B cell (primary cell): ENCODE measurements around the gene NUMB. TPM values are rescaled to one million over a fixed set of nuclear protein-coding genes. Genes with fewer than 3 reads are reported as not detected.

Experiments
- ATAC-seq: fragments of 200-7000 bp; cut with Tn5 transposase; one replicate; pipeline ENCODE4 v1.10.0; 2021; ENCODE audit warnings: low read depth, mild to moderate bottlenecking, moderate number of reproducible peaks, moderate library complexity
- CTCF ChIA-PET: fragments of 350-600 bp; sonication (Branson Sonifier 250); formaldehyde crosslinking; loops from one replicate; lab custom pipeline; 2021; ENCODE audit warnings: antibody characterized with exemption, inconsistent platforms; lab: Charles Lee
- POLR2A ChIA-PET: fragments of 350-600 bp; sonication (Branson Sonifier 250); formaldehyde crosslinking; loops from one replicate; lab custom pipeline; 2021; ENCODE audit warnings: antibody characterized with exemption; lab: Charles Lee
- DNase-seq: peaks from one replicate; pipeline ENCODE4 v3.0.0; 2013
- H2AFZ ChIP-seq: 2 replicates; pipeline ENCODE4 v1.6.1; 2012; ENCODE audit warnings: mild to moderate bottlenecking, low read depth, low read length; ENCODE audit not compliant: insufficient read depth, poor library complexity, severe bottlenecking
- H3K27ac ChIP-seq, 2 donors: 1 replicate in 1 of 2; 2 replicates in 1 of 2; pipeline ENCODE4 v1.5.1; 2012 to 2013; ENCODE audit warnings: low read length in 2 of 2, mild to moderate bottlenecking in 2 of 2, moderate library complexity in 1 of 2
- H3K27me3 ChIP-seq, 4 experiments: fragments of 200-600 bp in 1 of 4; sonication (generic) in 1 of 4; replicated peaks in 1 of 4; 1 replicate in 2 of 4; 2 replicates in 2 of 4; pipeline versions ENCODE4 v1.6.1 to v1.7.0; 2013 to 2016; ENCODE audit warnings: low read length in 3 of 4, mild to moderate bottlenecking in 2 of 4, mixed read lengths in 1 of 4, moderate library complexity in 1 of 4; ENCODE audit not compliant: insufficient read depth in 4 of 4, control insufficient read depth in 3 of 4; ENCODE audit errors: control extremely low read depth in 1 of 4
- H3K36me3 ChIP-seq, 2 experiments: replicated peaks in 1 of 2; 1 replicate in 1 of 2; 2 replicates in 1 of 2; pipeline versions ENCODE4 v1.6.1 to v1.7.1; 2013; ENCODE audit warnings: low read length in 1 of 2; ENCODE audit not compliant: insufficient read depth in 2 of 2, control insufficient read depth in 1 of 2; ENCODE audit errors: control extremely low read depth in 1 of 2, extremely low read depth in 1 of 2
- H3K4me1 ChIP-seq, 2 donors: fragments of 200-600 bp in 1 of 2; sonication (generic) in 1 of 2; 1 replicate in 1 of 2; 2 replicates in 1 of 2; pipeline versions ENCODE4 v1.5.1 to v1.6.1; 2013 to 2017; ENCODE audit warnings: low read length in 2 of 2; ENCODE audit not compliant: control insufficient read depth in 2 of 2, insufficient read depth in 2 of 2
- H3K4me2 ChIP-seq: replicated peaks from 2 replicates; pipeline ENCODE3; 2012; ENCODE audit warnings: mild to moderate bottlenecking, low read depth, low read length; ENCODE audit not compliant: poor library complexity, severe bottlenecking
- H3K4me3 ChIP-seq, 5 experiments: fragments of 200-600 bp in 1 of 5; sonication (generic) in 1 of 5; 1 replicate in 3 of 5; 2 replicates in 2 of 5; pipeline versions ENCODE4 v1.5.1 to v1.7.0; 2011 to 2016; ENCODE audit warnings: low read length in 4 of 5, mild to moderate bottlenecking in 4 of 5, low read depth in 2 of 5, control low read depth in 1 of 5, moderate library complexity in 1 of 5; ENCODE audit not compliant: insufficient read depth in 1 of 5; ENCODE audit errors: control extremely low read depth in 1 of 5, extremely low read depth in 1 of 5
- H3K79me2 ChIP-seq: fragments of 200-600 bp; sonication (generic); one replicate; pipeline ENCODE4 v1.6.0; 2016; ENCODE audit warnings: low read length; ENCODE audit not compliant: control insufficient read depth, insufficient read depth
- H3K9ac ChIP-seq: fragments of 200-600 bp; sonication (generic); 2 replicates; pipeline ENCODE4 v1.6.1; 2017; ENCODE audit warnings: mild to moderate bottlenecking, low read length, moderate library complexity
- H3K9me3 ChIP-seq, 3 donors: one replicate each; pipeline versions ENCODE4 v1.6.1 to v1.7.1; 2013; ENCODE audit warnings: low read length in 2 of 3; ENCODE audit not compliant: control insufficient read depth in 2 of 3, insufficient read depth in 1 of 3; ENCODE audit errors: control extremely low read depth in 1 of 3
- H4K20me1 ChIP-seq: 2 replicates; pipeline ENCODE4 v1.6.0; 2012; ENCODE audit warnings: mild to moderate bottlenecking, low read length; ENCODE audit not compliant: insufficient read depth, control insufficient read depth, poor library complexity, severe bottlenecking
- H3K27ac Mint-ChIP-seq: one replicate; pipeline ENCODE4 v1.8.0; 2021; ENCODE audit warnings: mixed read lengths
- H3K27me3 Mint-ChIP-seq: one replicate; pipeline ENCODE4 v1.8.0; 2021; ENCODE audit warnings: mixed read lengths
- H3K4me1 Mint-ChIP-seq: one replicate; pipeline ENCODE4 v1.8.0; 2021; ENCODE audit warnings: mixed read lengths
- H3K4me3 Mint-ChIP-seq: one replicate; pipeline ENCODE4 v1.8.0; 2021; ENCODE audit warnings: mixed read lengths
- H3K9me3 Mint-ChIP-seq: one replicate; pipeline ENCODE4 v1.8.0; 2022; ENCODE audit warnings: mixed read lengths; ENCODE audit not compliant: insufficient read depth
- EZH2 ChIP-seq: IDR thresholded peaks from 2 replicates; pipeline ENCODE4 v1.6.1; 2012; ENCODE audit warnings: borderline replicate concordance, low read depth, mild to moderate bottlenecking, moderate library complexity, low read length; ENCODE audit not compliant: insufficient read depth, poor library complexity, severe bottlenecking
- WGBS: methylation state at CpG from one replicate; pipeline ENCODE4 v1.1.5; 2013; ENCODE audit warnings: missing lambda C conversion rate; ENCODE audit not compliant: insufficient coverage; 5-methylcytosine and 5-hydroxymethylcytosine counted together
- intact Hi-C: fragments of 100-400 bp; cut with micrococcal nuclease; formaldehyde crosslinking; loops from one replicate; pipeline ENCODE4 v1.10.0; 2022
- polyA plus RNA-seq: library from polyadenylated mRNA; depleted of rRNA; stranded (reverse); fragments of >200 nt; gene quantifications from 2 replicates; pipeline ENCODE4 v1.2.3, GENCODE V29; 2012
- total RNA-seq, 2 donors: library from RNA; stranded (reverse); fragments of 120-200 nt in 1 of 2; gene quantifications; 1 replicate in 1 of 2; 2 replicates in 1 of 2; pipeline versions ENCODE4 v1.2.3 to v1.2.4, GENCODE V29; 2013 to 2022
- TF ChIP-seq, protein P1 (sequence below): fragments of 200-600 bp; IDR thresholded peaks from one replicate; pipeline ENCODE4 v1.8.0; 2022; ENCODE audit warnings: antibody characterized with exemption, mild to moderate bottlenecking

The NUMB gene
- total and polyA plus RNA-seq, 2 donors (not counting 1 experiment from before 2014, with no cell fraction given), result 63.4 to 102 TPM

DNA sequence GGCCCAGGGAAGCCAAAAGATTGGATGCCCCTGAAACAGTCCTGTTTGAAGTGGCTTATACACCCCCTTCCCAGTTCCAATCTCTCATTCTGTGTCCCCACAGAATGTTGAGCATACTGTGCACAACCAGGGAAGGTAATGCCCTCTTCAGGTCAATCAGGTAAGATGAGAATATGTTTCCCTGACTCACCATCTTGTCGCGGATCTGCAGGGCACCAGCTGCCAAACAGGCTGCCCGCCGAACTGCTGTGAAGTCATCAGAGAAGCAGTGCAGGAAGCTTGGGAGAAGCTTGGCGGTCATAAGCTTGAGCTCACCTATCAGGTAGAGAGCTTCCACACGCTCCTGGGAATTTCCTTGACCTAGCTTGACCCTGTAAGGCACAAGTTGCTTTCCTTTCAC is 42.0 kb upstream of the NUMB start:
- no peaks in the 10 kb centered on the region for H3K79me2 ChIP-seq
- H3K27ac Mint-ChIP-seq, result no peak overlapping the region
- no peak for ATAC-seq
- WGBS, result 97% methylated on average over 6 of the region's 6 CpGs
- H3K27ac ChIP-seq, result no peak overlapping the region
- H2AFZ ChIP-seq, result no peak overlapping the region
- no peaks in the 10 kb centered on the region for H3K9me3 Mint-ChIP-seq
- ChIA-PET CTCF (interaction anchor here (0.6 to 2.7 kb wide), 2 partner anchors 9 to 153 kb away, joined by 3 to 12 read pairs; no protein-coding TSS in a partner anchor), POLR2A (no interaction called here)
- H3K27me3 ChIP-seq, result no peaks in the 10 kb centered on the region
- no peak for DNase-seq
- no peaks in the 10 kb centered on the region for H3K9me3 ChIP-seq
- no peak for TF ChIP-seq EZH2
- TF ChIP-seq, protein P1, sequence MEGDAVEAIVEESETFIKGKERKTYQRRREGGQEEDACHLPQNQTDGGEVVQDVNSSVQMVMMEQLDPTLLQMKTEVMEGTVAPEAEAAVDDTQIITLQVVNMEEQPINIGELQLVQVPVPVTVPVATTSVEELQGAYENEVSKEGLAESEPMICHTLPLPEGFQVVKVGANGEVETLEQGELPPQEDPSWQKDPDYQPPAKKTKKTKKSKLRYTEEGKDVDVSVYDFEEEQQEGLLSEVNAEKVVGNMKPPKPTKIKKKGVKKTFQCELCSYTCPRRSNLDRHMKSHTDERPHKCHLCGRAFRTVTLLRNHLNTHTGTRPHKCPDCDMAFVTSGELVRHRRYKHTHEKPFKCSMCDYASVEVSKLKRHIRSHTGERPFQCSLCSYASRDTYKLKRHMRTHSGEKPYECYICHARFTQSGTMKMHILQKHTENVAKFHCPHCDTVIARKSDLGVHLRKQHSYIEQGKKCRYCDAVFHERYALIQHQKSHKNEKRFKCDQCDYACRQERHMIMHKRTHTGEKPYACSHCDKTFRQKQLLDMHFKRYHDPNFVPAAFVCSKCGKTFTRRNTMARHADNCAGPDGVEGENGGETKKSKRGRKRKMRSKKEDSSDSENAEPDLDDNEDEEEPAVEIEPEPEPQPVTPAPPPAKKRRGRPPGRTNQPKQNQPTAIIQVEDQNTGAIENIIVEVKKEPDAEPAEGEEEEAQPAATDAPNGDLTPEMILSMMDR, result no peak
- H3K27me3 Mint-ChIP-seq, result no peaks in the 10 kb centered on the region
- H4K20me1 ChIP-seq, result no peaks in the 10 kb centered on the region
- H3K36me3 ChIP-seq, result peaks cover 4 to 10% of the 10 kb centered on the region in 2 experiments
- H3K4me3 ChIP-seq, result no peak overlapping the region
- H3K4me1 ChIP-seq, result no peaks in the 10 kb centered on the region
- no peak overlapping the region for H3K4me2 ChIP-seq
- peaks cover 2% of the 10 kb centered on the region for H3K4me1 Mint-ChIP-seq
- H3K9ac ChIP-seq, result no peak overlapping the region
- intact Hi-C loops, result loop anchor here (10.0 kb wide), 1 partner anchor 534 kb away; no protein-coding TSS in a partner anchor
- no peak overlapping the region for H3K4me3 Mint-ChIP-seq

DNA sequence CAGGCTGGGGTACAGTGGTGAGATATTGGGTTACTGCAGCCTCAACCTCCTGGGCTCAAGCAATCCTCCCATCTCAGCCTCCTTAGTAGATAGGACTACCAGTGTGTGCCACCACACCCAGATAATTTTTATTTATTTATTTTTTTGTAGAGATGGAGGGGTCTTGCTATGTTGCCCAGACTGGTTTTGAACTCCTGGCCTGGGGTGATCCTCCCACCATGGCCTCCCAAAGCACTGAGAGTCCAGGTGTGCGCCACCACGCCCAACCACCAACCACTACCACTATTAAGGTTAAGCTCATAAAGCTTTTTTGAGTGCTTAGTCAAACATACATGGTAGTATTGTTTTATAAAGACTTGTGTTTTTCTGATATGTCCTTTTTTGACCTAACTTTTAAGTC is 36.2 kb upstream of the NUMB start:
- H3K4me1 Mint-ChIP-seq, result peaks cover 33% of the 10 kb centered on the region
- CTCF ChIA-PET, result no interaction called here
- no peak overlapping the region for H2AFZ ChIP-seq
- H3K4me1 ChIP-seq, result peaks cover 21 to 32% of the 10 kb centered on the region in 2 donors
- no peak for DNase-seq
- POLR2A ChIA-PET, result no interaction called here
- no peak overlapping the region for H3K4me2 ChIP-seq
- H4K20me1 ChIP-seq, result peaks cover 32% of the 10 kb centered on the region
- no peak overlapping the region for H3K27ac Mint-ChIP-seq
- no peak overlapping the region for H3K4me3 Mint-ChIP-seq
- H3K4me3 ChIP-seq, result no peak overlapping the region
- intact Hi-C loops, result loop anchor here (5.0 kb wide), 3 partner anchors 73 to 393 kb away; partner anchors contain the start of genes ACOT2 and ZNF410
- no peaks in the 10 kb centered on the region for H3K27me3 Mint-ChIP-seq
- no peak for ATAC-seq
- no peaks in the 10 kb centered on the region for H3K9me3 ChIP-seq
- no peaks in the 10 kb centered on the region for H3K9me3 Mint-ChIP-seq
- no peak for TF ChIP-seq EZH2
- TF ChIP-seq, protein P1, result no peak
- no peak overlapping the region for H3K9ac ChIP-seq
- no peaks in the 10 kb centered on the region for H3K27me3 ChIP-seq
- no CpG with 5 or more reads among the region's 2 CpGs for WGBS
- H3K27ac ChIP-seq, result no peak overlapping the region
- H3K36me3 ChIP-seq, result peaks cover 4 to 20% of the 10 kb centered on the region in 2 experiments
- peaks cover 28% of the 10 kb centered on the region for H3K79me2 ChIP-seq
